Left renal pelvis (tissue), 4 donors: Measurements from ENCODE around the gene DMRT1. TPM values are rescaled to one million over a fixed set of nuclear protein-coding genes. Genes with fewer than 3 reads are reported as not detected.

ENCODE experiments used
- DNase-seq, 4 donors: peaks; one replicate each; pipeline ENCODE4 v3.0.0-alpha.2; 2013; ENCODE audit warnings: low read depth in 4 of 4, low spot score in 3 of 4
- polyA plus RNA-seq, 4 donors: library from polyadenylated mRNA; unstranded; fragments of 120-200 nt; gene quantifications; one replicate each; pipeline ENCODE4 v1.2.1, GENCODE V29; 2013; ENCODE audit not compliant: insufficient read length in 4 of 4

DMRT1 gene
- polyA plus RNA-seq, 4 donors: not detected

GRCh38 chr9:969310-970150 is 128.0 kb downstream of the DMRT1 start:
- no peak for DNase-seq

GRCh38 chr9:970151-970996 is 128.9 kb downstream of the DMRT1 start:
- DNase-seq: no peak

GRCh38 chr9:971901-972500 is 130.5 kb downstream of the DMRT1 start:
- no peak for DNase-seq

GRCh38 chr9:972501-973294 is 131.2 kb downstream of the DMRT1 start:
- no peak for DNase-seq

GRCh38 chr9:973295-973834 is 131.9 kb downstream of the DMRT1 start:
- no peak for DNase-seq

GRCh38 chr9:974031-974995 is 132.8 kb downstream of the DMRT1 start:
- no peak for DNase-seq

- DNase-seq: no peak
Measured at GRCh38 chr9:974996-975739, 133.7 kb downstream of the DMRT1 start.

- no peak for DNase-seq
Measured at GRCh38 chr9:975740-976257, 134.3 kb downstream of the DMRT1 start.

GRCh38 chr9:976258-976942 is 134.9 kb downstream of the DMRT1 start, which contains the start of gene DMRT3:
DMRT3 (plus strand) TSS chr9:976655; CDS start chr9:977002, 347 bp downstream.
- DNase-seq: no peak

GRCh38 chr9:976943-977837 is 135.7 kb downstream of the DMRT1 start:
- no peak for DNase-seq

- no peak for DNase-seq
Measured at GRCh38 chr9:977838-978830, 136.6 kb downstream of the DMRT1 start.

- no peak for DNase-seq
Measured at GRCh38 chr9:979983-980382, 138.5 kb downstream of the DMRT1 start.

- DNase-seq: no peak
Measured at GRCh38 chr9:980640-981039, 139.1 kb downstream of the DMRT1 start.

GRCh38 chr9:981491-981898 is 140.0 kb downstream of the DMRT1 start:
- DNase-seq: no peak
